T-helper 1 cell treated with Interleukin-12 subunit alpha and Interleukin-12 subunit beta and Interleukin-4 antibody, amounts not matched to agents 30 μg/mL and 1 μg/mL, for 36 hours (primary cell): Measurements from ENCODE around the gene APCS.

Source experiments
- H3K27ac Mint-ChIP-seq: one replicate; pipeline ENCODE4 v1.8.0; 2021; ENCODE audit warnings: mild to moderate bottlenecking, mixed read lengths
- H3K27me3 Mint-ChIP-seq: one replicate; pipeline ENCODE4 v1.8.0; 2021; ENCODE audit warnings: low read depth, mixed read lengths
- H3K36me3 Mint-ChIP-seq: one replicate; pipeline ENCODE4 v1.8.0; 2021; ENCODE audit warnings: low read depth, mixed read lengths
- H3K4me1 Mint-ChIP-seq: one replicate; pipeline ENCODE4 v1.8.0; 2021; ENCODE audit warnings: low read depth, mixed read lengths
- H3K4me3 Mint-ChIP-seq: one replicate; pipeline ENCODE4 v1.8.0; 2021; ENCODE audit warnings: mild to moderate bottlenecking, moderate library complexity, mixed read lengths
- H3K9me3 Mint-ChIP-seq: one replicate; pipeline ENCODE4 v1.8.0; 2021; ENCODE audit warnings: mixed read lengths

APCS gene

GRCh38 chr1:159587461-159587951 is at the start of gene APCS:
APCS (plus strand) TSS chr1:159587826; CDS start chr1:159587922, 96 bp downstream.
- Mint-ChIP-seq H3K4me3 (no peak within 1 kb of the TSS), H3K9me3 (no peaks in the 10 kb centered on the region), H3K27me3 (no peaks in the 10 kb centered on the region), H3K4me1 (no peaks in the 10 kb centered on the region), H3K36me3 (no peaks in the 10 kb centered on the region), H3K27ac (no peak within 1 kb of the TSS)

- H3K9me3 Mint-ChIP-seq = no peaks in the 10 kb centered on the region
- no peaks in the 10 kb centered on the region for H3K27me3 Mint-ChIP-seq
- H3K36me3 Mint-ChIP-seq = no peaks in the 10 kb centered on the region
- no peaks in the 10 kb centered on the region for H3K4me1 Mint-ChIP-seq
- H3K4me3 Mint-ChIP-seq = no peak overlapping the region
- no peak overlapping the region for H3K27ac Mint-ChIP-seq
Observed at GRCh38 chr1:159548126-159548525, 39.5 kb upstream of the APCS start.

- H3K36me3 Mint-ChIP-seq = no peaks in the 10 kb centered on the region
- no peak overlapping the region for H3K27ac Mint-ChIP-seq
- no peaks in the 10 kb centered on the region for H3K27me3 Mint-ChIP-seq
- no peak overlapping the region for H3K4me3 Mint-ChIP-seq
- H3K4me1 Mint-ChIP-seq = no peaks in the 10 kb centered on the region
- no peaks in the 10 kb centered on the region for H3K9me3 Mint-ChIP-seq
Observed at GRCh38 chr1:159554261-159554660, 33.4 kb upstream of the APCS start.

- no peaks in the 10 kb centered on the region for H3K9me3 Mint-ChIP-seq
- H3K36me3 Mint-ChIP-seq = no peaks in the 10 kb centered on the region
- H3K4me1 Mint-ChIP-seq = no peaks in the 10 kb centered on the region
- H3K27me3 Mint-ChIP-seq = no peaks in the 10 kb centered on the region
- no peak overlapping the region for H3K4me3 Mint-ChIP-seq
- no peak overlapping the region for H3K27ac Mint-ChIP-seq
Observed at GRCh38 chr1:159554696-159555095, 32.9 kb upstream of the APCS start.

- Mint-ChIP-seq H3K27me3 (no peaks in the 10 kb centered on the region), H3K4me3 (no peak overlapping the region), H3K9me3 (no peaks in the 10 kb centered on the region), H3K36me3 (no peaks in the 10 kb centered on the region), H3K4me1 (no peaks in the 10 kb centered on the region), H3K27ac (no peak overlapping the region)
Observed at GRCh38 chr1:159556931-159557369, 30.7 kb upstream of the APCS start.

GRCh38 chr1:159560599-159560998 is 27.0 kb upstream of the APCS start:
- H3K4me1 Mint-ChIP-seq = no peaks in the 10 kb centered on the region

GRCh38 chr1:159561497-159561896 is 26.1 kb upstream of the APCS start:
- Mint-ChIP-seq H3K27ac (no peak overlapping the region), H3K36me3 (no peaks in the 10 kb centered on the region), H3K4me3 (no peak overlapping the region), H3K9me3 (no peaks in the 10 kb centered on the region), H3K27me3 (no peaks in the 10 kb centered on the region), H3K4me1 (no peaks in the 10 kb centered on the region)

More at GRCh38 chr1:159560599-159560998, 27.0 kb upstream of the APCS start:
- H3K36me3 Mint-ChIP-seq = no peaks in the 10 kb centered on the region
- H3K27me3 Mint-ChIP-seq = no peaks in the 10 kb centered on the region
- no peak overlapping the region for H3K4me3 Mint-ChIP-seq
- H3K27ac Mint-ChIP-seq = no peak overlapping the region
- no peaks in the 10 kb centered on the region for H3K9me3 Mint-ChIP-seq

- no peaks in the 10 kb centered on the region for H3K27me3 Mint-ChIP-seq
- no peaks in the 10 kb centered on the region for H3K4me1 Mint-ChIP-seq
- no peak overlapping the region for H3K4me3 Mint-ChIP-seq
- no peaks in the 10 kb centered on the region for H3K9me3 Mint-ChIP-seq
- no peak overlapping the region for H3K27ac Mint-ChIP-seq
- no peaks in the 10 kb centered on the region for H3K36me3 Mint-ChIP-seq
Observed at GRCh38 chr1:159562680-159563079, 24.9 kb upstream of the APCS start.

- Mint-ChIP-seq H3K4me3 (no peak overlapping the region), H3K36me3 (no peaks in the 10 kb centered on the region), H3K27ac (no peak overlapping the region), H3K27me3 (no peaks in the 10 kb centered on the region), H3K9me3 (no peaks in the 10 kb centered on the region), H3K4me1 (no peaks in the 10 kb centered on the region)
Observed at GRCh38 chr1:159577446-159577845, 10.2 kb upstream of the APCS start.

- Mint-ChIP-seq H3K27ac (no peak overlapping the region), H3K4me1 (no peaks in the 10 kb centered on the region), H3K4me3 (no peak overlapping the region), H3K9me3 (no peaks in the 10 kb centered on the region), H3K36me3 (no peaks in the 10 kb centered on the region), H3K27me3 (no peaks in the 10 kb centered on the region)
Observed at GRCh38 chr1:159580340-159580739, 7.3 kb upstream of the APCS start.

GRCh38 chr1:159581422-159581821 is 6.2 kb upstream of the APCS start:
- Mint-ChIP-seq H3K9me3 (no peaks in the 10 kb centered on the region), H3K27me3 (no peaks in the 10 kb centered on the region), H3K36me3 (no peaks in the 10 kb centered on the region), H3K4me1 (no peaks in the 10 kb centered on the region), H3K27ac (no peak overlapping the region), H3K4me3 (no peak overlapping the region)

- Mint-ChIP-seq H3K27me3 (no peaks in the 10 kb centered on the region), H3K4me1 (no peaks in the 10 kb centered on the region), H3K9me3 (no peaks in the 10 kb centered on the region), H3K36me3 (no peaks in the 10 kb centered on the region), H3K27ac (no peak overlapping the region), H3K4me3 (no peak overlapping the region)
Observed at GRCh38 chr1:159584536-159584935, 3.1 kb upstream of the APCS start.

- no peaks in the 10 kb centered on the region for H3K27me3 Mint-ChIP-seq
- H3K4me1 Mint-ChIP-seq = no peaks in the 10 kb centered on the region
Observed at GRCh38 chr1:159591981-159592380, 4.4 kb downstream of the APCS start.

GRCh38 chr1:159594625-159595405 is 7.2 kb downstream of the APCS start:
- H3K36me3 Mint-ChIP-seq = no peaks in the 10 kb centered on the region
- no peaks in the 10 kb centered on the region for H3K27me3 Mint-ChIP-seq
- H3K9me3 Mint-ChIP-seq = no peaks in the 10 kb centered on the region
- H3K27ac Mint-ChIP-seq = no peak overlapping the region
- H3K4me1 Mint-ChIP-seq = no peaks in the 10 kb centered on the region
- H3K4me3 Mint-ChIP-seq = no peak overlapping the region

More at GRCh38 chr1:159591981-159592380, 4.4 kb downstream of the APCS start:
- H3K4me3 Mint-ChIP-seq = no peak overlapping the region
- no peak overlapping the region for H3K27ac Mint-ChIP-seq
- H3K36me3 Mint-ChIP-seq = no peaks in the 10 kb centered on the region
- no peaks in the 10 kb centered on the region for H3K9me3 Mint-ChIP-seq

GRCh38 chr1:159598196-159598595 is 10.6 kb downstream of the APCS start:
- Mint-ChIP-seq H3K27me3 (no peaks in the 10 kb centered on the region), H3K36me3 (no peaks in the 10 kb centered on the region), H3K9me3 (no peaks in the 10 kb centered on the region)

More at GRCh38 chr1:159598196-159598595, 10.6 kb downstream of the APCS start:
- Mint-ChIP-seq H3K27ac (no peak overlapping the region), H3K4me3 (no peak overlapping the region), H3K4me1 (no peaks in the 10 kb centered on the region)
